Neural cell (in vitro differentiated cells): ENCODE results near the gene AMELX. TPM values are rescaled to one million over a fixed set of nuclear protein-coding genes. Genes with fewer than 3 reads are reported as not detected.

Experiments
- H2AFZ ChIP-seq: fragments of 200-600, 300-800 bp; sonication (generic), shearing (Covaris generic); 2 replicates; pipeline ENCODE4 v1.6.0; 2014; ENCODE audit warnings: low read depth, mild to moderate bottlenecking, antibody characterized with exemption, low read length, moderate library complexity
- H3F3A ChIP-seq: fragments of 200-600 bp; shearing (Covaris generic); 2 replicates; pipeline ENCODE4 v1.6.1; 2016; ENCODE audit warnings: mild to moderate bottlenecking, moderate library complexity, mixed read lengths, antibody characterized with exemption, low read length; ENCODE audit not compliant: insufficient read depth, poor library complexity, severe bottlenecking
- H3K27ac ChIP-seq: fragments of 200-600, 300-800 bp; sonication (generic), shearing (Covaris generic); 2 replicates; pipeline ENCODE4 v1.5.1; 2014; ENCODE audit warnings: mild to moderate bottlenecking, low read length, moderate library complexity
- H3K27me3 ChIP-seq: fragments of 300-800, 200-600 bp; sonication (generic), shearing (Covaris generic); 2 replicates; pipeline ENCODE4 v1.6.0; 2014; ENCODE audit warnings: mild to moderate bottlenecking, low read depth, low read length, moderate library complexity; ENCODE audit not compliant: insufficient read depth
- H3K36me3 ChIP-seq: fragments of 300-800, 200-600 bp; sonication (generic), shearing (Covaris generic); 2 replicates; pipeline ENCODE4 v1.5.1; 2014; ENCODE audit warnings: mild to moderate bottlenecking, antibody characterized with exemption, low read length, moderate library complexity; ENCODE audit not compliant: insufficient read depth
- H3K4me2 ChIP-seq: fragments of 300-800, 200-600 bp; sonication (generic), shearing (Covaris generic); 2 replicates; pipeline ENCODE4 v1.6.0; 2014; ENCODE audit warnings: mild to moderate bottlenecking, low read length
- H3K4me3 ChIP-seq: fragments of 300-800, 200-600 bp; sonication (generic), shearing (Covaris generic); 2 replicates; pipeline ENCODE4 v1.5.1; 2014; ENCODE audit warnings: mild to moderate bottlenecking, low read length, moderate library complexity
- H3K79me2 ChIP-seq: fragments of 200-600 bp; shearing (Covaris generic); replicated peaks from 2 replicates; pipeline ENCODE4 v1.6.0; 2014; ENCODE audit warnings: mild to moderate bottlenecking, low read length, moderate library complexity; ENCODE audit not compliant: insufficient read depth
- H3K9ac ChIP-seq: fragments of 300-800, 200-600 bp; sonication (generic), shearing (Covaris generic); 2 replicates; pipeline ENCODE4 v1.6.1; 2016; ENCODE audit warnings: mild to moderate bottlenecking, low read length, mixed read lengths
- H3K9me2 ChIP-seq: fragments of 200-600 bp; shearing (Covaris generic); 2 replicates; pipeline ENCODE4 v1.6.1; 2016; ENCODE audit warnings: mild to moderate bottlenecking, low read length, mixed read lengths; ENCODE audit not compliant: insufficient read depth
- H3K9me3 ChIP-seq: fragments of 200-600, 300-800 bp; sonication (generic), shearing (Covaris generic); 2 replicates; pipeline ENCODE4 v1.6.1; 2016; ENCODE audit warnings: mild to moderate bottlenecking, mixed run types, low read length, moderate library complexity, mixed read lengths
- H4K20me1 ChIP-seq: fragments of 200-600 bp; shearing (Covaris generic); 2 replicates; pipeline ENCODE4 v1.6.1; 2016; ENCODE audit warnings: mild to moderate bottlenecking, mixed run types; ENCODE audit not compliant: insufficient read depth
- CTCF ChIP-seq: fragments of 450-650 bp; IDR thresholded peaks from 2 replicates; pipeline ENCODE4 v1.5.1; 2014; ENCODE audit warnings: antibody characterized with exemption, mild to moderate bottlenecking, moderate library complexity; ENCODE audit not compliant: poor library complexity, severe bottlenecking
- EP300 ChIP-seq: fragments of 450-650 bp; conservative IDR thresholded peaks from 2 replicates; pipeline ENCODE4 v1.6.1; 2014; ENCODE audit warnings: antibody characterized with exemption, mild to moderate bottlenecking, moderate library complexity; ENCODE audit not compliant: poor library complexity, severe bottlenecking
- EZH2 ChIP-seq: fragments of 200-600, 300-800 bp; shearing (Covaris generic), sonication (generic); IDR thresholded peaks from 2 replicates; pipeline ENCODE4 v1.6.1; 2014; ENCODE audit warnings: antibody characterized with exemption, low read length, borderline replicate concordance, mild to moderate bottlenecking; ENCODE audit not compliant: insufficient read depth, poor library complexity, severe bottlenecking
- MXI1 ChIP-seq: fragments of 450-650 bp; conservative IDR thresholded peaks from 2 replicates; pipeline ENCODE4 v1.6.1; 2014; ENCODE audit warnings: antibody characterized with exemption, mild to moderate bottlenecking; ENCODE audit not compliant: poor library complexity, severe bottlenecking
- POLR2AphosphoS5 ChIP-seq: IDR thresholded peaks from 2 replicates; pipeline ENCODE4 v1.6.1; 2012
- RAD21 ChIP-seq: fragments of 450-650 bp; conservative IDR thresholded peaks from 2 replicates; pipeline ENCODE4 v1.6.1; 2014; ENCODE audit warnings: antibody characterized with exemption, mild to moderate bottlenecking, moderate library complexity
- REST ChIP-seq: IDR thresholded peaks from 2 replicates; pipeline ENCODE4 v1.6.1; 2012; ENCODE audit warnings: borderline replicate concordance
- SMC3 ChIP-seq: fragments of 450-650 bp; conservative IDR thresholded peaks from 2 replicates; pipeline ENCODE4 v1.6.1; 2014; ENCODE audit warnings: antibody characterized with exemption, mild to moderate bottlenecking, moderate library complexity; ENCODE audit not compliant: poor library complexity
- TAF1 ChIP-seq: IDR thresholded peaks from 2 replicates; pipeline ENCODE4 v1.6.1; 2012; ENCODE audit warnings: low read depth
- polyA plus RNA-seq: library from polyadenylated mRNA; depleted of rRNA; stranded (reverse); fragments of >200 nt; gene quantifications from 2 replicates; pipeline ENCODE4 v1.2.3, GENCODE V29; 2014

The AMELX gene
- polyA plus RNA-seq, 1 donor from 2014 or later, result not detected

GRCh38 chrX:11254417-11255109 lies 38.6 kb upstream of the AMELX start:
- no peak overlapping the region for H3K27ac ChIP-seq
- no peak overlapping the region for H3K4me2 ChIP-seq
- H3K36me3 ChIP-seq, result no peaks in the 10 kb centered on the region
- TF ChIP-seq POLR2AphosphoS5, result no peak
- no peak for TF ChIP-seq RAD21
- TF ChIP-seq TAF1, result no peak
- TF ChIP-seq SMC3, result no peak
- TF ChIP-seq CTCF, result no peak
- no peak for TF ChIP-seq REST
- no peak for TF ChIP-seq EZH2
- TF ChIP-seq MXI1, result no peak
- no peak for TF ChIP-seq EP300
- no peaks in the 10 kb centered on the region for H3K9me3 ChIP-seq
- no peaks in the 10 kb centered on the region for H3K9me2 ChIP-seq
- no peaks in the 10 kb centered on the region for H3K27me3 ChIP-seq
- H4K20me1 ChIP-seq, result no peaks in the 10 kb centered on the region
- no peak overlapping the region for H3K9ac ChIP-seq
- H3K4me3 ChIP-seq, result no peak overlapping the region
- H3K79me2 ChIP-seq, result no peaks in the 10 kb centered on the region
- H2AFZ ChIP-seq, result no peak overlapping the region
- no peaks in the 10 kb centered on the region for H3F3A ChIP-seq

GRCh38 chrX:11257290-11257689 lies 35.9 kb upstream of the AMELX start:
- H3K79me2 ChIP-seq, result no peaks in the 10 kb centered on the region
- TF ChIP-seq EP300, result no peak
- TF ChIP-seq POLR2AphosphoS5, result no peak
- TF ChIP-seq CTCF, result no peak
- no peak for TF ChIP-seq REST
- no peak for TF ChIP-seq MXI1
- no peak for TF ChIP-seq SMC3
- no peak for TF ChIP-seq RAD21
- no peak for TF ChIP-seq TAF1
- no peak for TF ChIP-seq EZH2
- no peak overlapping the region for H3K4me2 ChIP-seq
- H3K36me3 ChIP-seq, result no peaks in the 10 kb centered on the region
- no peak overlapping the region for H3K27ac ChIP-seq
- no peak overlapping the region for H2AFZ ChIP-seq
- H3K9me2 ChIP-seq, result no peaks in the 10 kb centered on the region
- H3K9ac ChIP-seq, result no peak overlapping the region
- no peaks in the 10 kb centered on the region for H3K27me3 ChIP-seq
- no peak overlapping the region for H3K4me3 ChIP-seq
- H3K9me3 ChIP-seq, result no peaks in the 10 kb centered on the region
- no peaks in the 10 kb centered on the region for H4K20me1 ChIP-seq
- no peaks in the 10 kb centered on the region for H3F3A ChIP-seq
